Astrocyte (in vitro differentiated cells and primary cell): Measurements from ENCODE around the gene EPHA6. TPM values are rescaled to one million over a fixed set of nuclear protein-coding genes. Genes with fewer than 3 reads are reported as not detected.

Source experiments
- DNase-seq: peaks from one replicate; pipeline ENCODE4 v3.0.0-alpha.2; 2010; ENCODE audit warnings: low read depth
- FAIRE-seq: peaks from 2 replicates; lab custom pipeline; 2011; peaks lifted over from hg19 to GRCh38; lab: Jason Lieb, UNC
- H2AFZ ChIP-seq: 2 replicates; pipeline ENCODE4 v1.6.0; 2012; ENCODE audit warnings: low read depth, low read length, inconsistent platforms
- H3K27ac ChIP-seq: 2 replicates; pipeline ENCODE4 v1.5.1; 2011; ENCODE audit warnings: low read depth, low read length, inconsistent platforms
- H3K27me3 ChIP-seq: 2 replicates; pipeline ENCODE4 v1.6.0; 2011; ENCODE audit warnings: low read length, inconsistent platforms; ENCODE audit not compliant: insufficient read depth
- H3K36me3 ChIP-seq: 2 replicates; pipeline ENCODE4 v1.5.1; 2011; ENCODE audit warnings: low read length, inconsistent platforms; ENCODE audit not compliant: insufficient read depth
- H3K4me1 ChIP-seq: 2 replicates; pipeline ENCODE4 v1.5.1; 2011; ENCODE audit warnings: low read length, inconsistent platforms; ENCODE audit not compliant: insufficient read depth
- H3K4me2 ChIP-seq: 2 replicates; pipeline ENCODE4 v1.6.0; 2012; ENCODE audit warnings: low read length, inconsistent platforms
- H3K4me3 ChIP-seq: 2 replicates; pipeline ENCODE4 v1.5.1; 2011; ENCODE audit warnings: low read depth, mild to moderate bottlenecking, low read length, inconsistent platforms; ENCODE audit not compliant: insufficient read depth
- H3K79me2 ChIP-seq: 2 replicates; pipeline ENCODE4 v1.6.0; 2012; ENCODE audit warnings: mild to moderate bottlenecking, low read length, inconsistent platforms; ENCODE audit not compliant: insufficient read depth
- H3K9ac ChIP-seq: 2 replicates; pipeline ENCODE4 v1.6.0; 2012; ENCODE audit warnings: mild to moderate bottlenecking, low read length, inconsistent platforms
- H3K9me3 ChIP-seq: 2 replicates; pipeline ENCODE4 v1.5.1; 2012; ENCODE audit warnings: low read depth, mild to moderate bottlenecking, low read length, inconsistent platforms; ENCODE audit not compliant: insufficient read depth
- H4K20me1 ChIP-seq: 2 replicates; pipeline ENCODE4 v1.6.0; 2012; ENCODE audit warnings: low read length, inconsistent platforms; ENCODE audit not compliant: insufficient read depth
- H3K27ac Mint-ChIP-seq: one replicate; pipeline ENCODE4 v1.8.0; 2021; ENCODE audit warnings: mild to moderate bottlenecking, mixed read lengths; ENCODE audit not compliant: unreplicated experiment
- H3K27me3 Mint-ChIP-seq: one replicate; pipeline ENCODE4 v1.8.0; 2021; ENCODE audit warnings: low read depth, mixed read lengths; ENCODE audit not compliant: unreplicated experiment
- H3K36me3 Mint-ChIP-seq: one replicate; pipeline ENCODE4 v1.8.0; 2021; ENCODE audit warnings: low read depth, mixed read lengths; ENCODE audit not compliant: unreplicated experiment
- H3K4me1 Mint-ChIP-seq: one replicate; pipeline ENCODE4 v1.8.0; 2021; ENCODE audit warnings: low read depth, mixed read lengths; ENCODE audit not compliant: unreplicated experiment
- H3K4me3 Mint-ChIP-seq: one replicate; pipeline ENCODE4 v1.8.0; 2021; ENCODE audit warnings: mild to moderate bottlenecking, moderate library complexity, mixed read lengths; ENCODE audit not compliant: unreplicated experiment
- H3K9me3 Mint-ChIP-seq: one replicate; pipeline ENCODE4 v1.8.0; 2021; ENCODE audit warnings: mild to moderate bottlenecking, mixed read lengths; ENCODE audit not compliant: unreplicated experiment
- EZH2 ChIP-seq: IDR thresholded peaks from 2 replicates; pipeline ENCODE4 v1.6.1; 2012; ENCODE audit warnings: mild to moderate bottlenecking, low read length, inconsistent platforms; ENCODE audit not compliant: insufficient read depth
- total RNA-seq: library from RNA; stranded (reverse); gene quantifications from 2 replicates; pipeline ENCODE4 v1.2.1, GENCODE V29; 2021
- TF ChIP-seq, protein P1 (sequence below): IDR thresholded peaks from 2 replicates; pipeline ENCODE4 v1.5.1; 2011; ENCODE audit warnings: low read depth, mild to moderate bottlenecking, inconsistent platforms, low read length, moderate library complexity; ENCODE audit not compliant: insufficient read depth

The EPHA6 gene
- total RNA-seq, 1 donor from 2014 or later: 1.7 TPM

DNA sequence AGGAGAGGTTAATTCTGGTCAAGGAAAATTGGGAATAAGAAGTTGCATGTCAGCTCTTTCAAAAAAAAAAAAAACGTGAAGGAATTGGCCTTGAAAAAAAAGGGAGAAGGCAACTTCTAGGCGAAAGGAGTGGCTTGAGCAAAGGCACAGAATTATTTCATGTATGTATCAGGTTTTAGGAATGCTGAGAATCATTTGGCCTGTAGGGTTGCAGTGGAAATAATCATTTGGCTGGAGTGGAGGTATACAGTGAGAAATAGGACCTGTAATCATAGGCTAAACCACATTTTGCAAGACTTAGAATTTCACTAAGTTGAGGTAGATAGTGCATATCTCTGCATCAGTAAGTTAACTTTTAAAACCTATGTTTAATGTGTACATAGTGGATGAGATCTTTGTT lies 54.9 kb downstream of the EPHA6 start:
- DNase-seq: no peak

DNA sequence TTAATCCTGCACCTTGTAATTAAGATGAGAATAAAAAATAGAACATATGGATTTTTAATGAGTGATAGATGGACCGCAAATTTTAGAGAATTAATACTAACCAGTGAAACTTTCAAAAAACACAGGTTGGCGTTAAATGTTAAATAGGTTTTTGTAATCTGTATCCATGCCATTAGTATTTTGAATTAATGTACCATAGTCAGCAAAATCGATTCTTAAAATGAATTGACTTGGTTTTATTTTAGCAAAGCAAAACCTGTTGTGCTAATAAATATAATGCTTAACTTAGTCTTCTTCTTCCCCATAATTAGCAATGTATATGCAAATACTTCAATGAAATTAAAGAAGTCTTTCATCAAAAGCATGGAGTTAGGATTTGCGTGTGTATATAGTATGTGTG lies 63.1 kb downstream of the EPHA6 start:
- Histone ChIP-seq H3K4me2 (no peak overlapping the region), H2AFZ (no peak overlapping the region), H3K79me2 (no peaks in the 10 kb centered on the region), H3K27ac (no peak overlapping the region), H3K4me1 (no peaks in the 10 kb centered on the region), H3K9ac (no peak overlapping the region), H3K4me3 (no peak overlapping the region), H3K36me3 (no peaks in the 10 kb centered on the region), H3K27me3 (no peaks in the 10 kb centered on the region), H4K20me1 (no peaks in the 10 kb centered on the region), H3K9me3 (no peaks in the 10 kb centered on the region)
- H3K36me3 Mint-ChIP-seq: no peaks in the 10 kb centered on the region
- H3K4me1 Mint-ChIP-seq: no peaks in the 10 kb centered on the region
- H3K27ac Mint-ChIP-seq: no peak overlapping the region
- DNase-seq (no peak), FAIRE-seq (no peak)
- TF ChIP-seq, protein P1, sequence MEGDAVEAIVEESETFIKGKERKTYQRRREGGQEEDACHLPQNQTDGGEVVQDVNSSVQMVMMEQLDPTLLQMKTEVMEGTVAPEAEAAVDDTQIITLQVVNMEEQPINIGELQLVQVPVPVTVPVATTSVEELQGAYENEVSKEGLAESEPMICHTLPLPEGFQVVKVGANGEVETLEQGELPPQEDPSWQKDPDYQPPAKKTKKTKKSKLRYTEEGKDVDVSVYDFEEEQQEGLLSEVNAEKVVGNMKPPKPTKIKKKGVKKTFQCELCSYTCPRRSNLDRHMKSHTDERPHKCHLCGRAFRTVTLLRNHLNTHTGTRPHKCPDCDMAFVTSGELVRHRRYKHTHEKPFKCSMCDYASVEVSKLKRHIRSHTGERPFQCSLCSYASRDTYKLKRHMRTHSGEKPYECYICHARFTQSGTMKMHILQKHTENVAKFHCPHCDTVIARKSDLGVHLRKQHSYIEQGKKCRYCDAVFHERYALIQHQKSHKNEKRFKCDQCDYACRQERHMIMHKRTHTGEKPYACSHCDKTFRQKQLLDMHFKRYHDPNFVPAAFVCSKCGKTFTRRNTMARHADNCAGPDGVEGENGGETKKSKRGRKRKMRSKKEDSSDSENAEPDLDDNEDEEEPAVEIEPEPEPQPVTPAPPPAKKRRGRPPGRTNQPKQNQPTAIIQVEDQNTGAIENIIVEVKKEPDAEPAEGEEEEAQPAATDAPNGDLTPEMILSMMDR: no peak
- no peak for TF ChIP-seq EZH2
- no peak overlapping the region for H3K4me3 Mint-ChIP-seq
- H3K27me3 Mint-ChIP-seq: no peaks in the 10 kb centered on the region
- H3K9me3 Mint-ChIP-seq: peaks cover 3% of the 10 kb centered on the region

More for the DNA sequence above, 54.9 kb downstream of the EPHA6 start:
- H3K9me3 Mint-ChIP-seq: no peaks in the 10 kb centered on the region
- H3K27me3 Mint-ChIP-seq: no peaks in the 10 kb centered on the region
- Histone ChIP-seq H4K20me1 (no peaks in the 10 kb centered on the region), H3K4me2 (no peak overlapping the region), H3K27ac (no peak overlapping the region), H3K4me1 (no peaks in the 10 kb centered on the region), H3K79me2 (no peaks in the 10 kb centered on the region), H2AFZ (no peak overlapping the region), H3K4me3 (no peak overlapping the region), H3K36me3 (no peaks in the 10 kb centered on the region), H3K9me3 (no peaks in the 10 kb centered on the region), H3K9ac (no peak overlapping the region), H3K27me3 (no peaks in the 10 kb centered on the region)
- no peak overlapping the region for H3K27ac Mint-ChIP-seq
- no peak for TF ChIP-seq EZH2
- TF ChIP-seq, protein P1: no peak
- FAIRE-seq: no peak
- no peaks in the 10 kb centered on the region for H3K36me3 Mint-ChIP-seq
- no peaks in the 10 kb centered on the region for H3K4me1 Mint-ChIP-seq
- H3K4me3 Mint-ChIP-seq: no peak overlapping the region

DNA sequence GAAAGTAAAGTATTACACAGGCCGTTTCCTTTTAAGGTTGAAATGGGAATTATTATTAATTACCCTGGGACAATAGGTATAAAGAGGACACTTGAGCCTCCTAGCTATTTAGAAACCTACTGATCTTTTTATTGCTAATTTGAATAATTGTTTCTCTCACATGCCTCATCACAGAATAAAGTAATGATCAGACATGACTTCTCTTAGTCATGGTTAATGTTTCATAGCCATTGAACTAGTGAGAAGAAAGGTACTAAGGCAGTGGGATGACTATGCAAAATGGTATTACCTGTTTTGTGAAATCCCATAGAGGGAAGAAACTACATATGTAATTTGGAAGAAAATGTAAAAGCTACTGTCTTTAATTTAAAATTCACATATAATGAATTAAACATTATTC lies 85.6 kb downstream of the EPHA6 start:
- TF ChIP-seq, protein P1: no peak
- no peak for TF ChIP-seq EZH2
- Histone ChIP-seq H3K79me2 (no peaks in the 10 kb centered on the region), H3K27ac (no peak overlapping the region), H3K9ac (no peak overlapping the region), H3K4me1 (no peaks in the 10 kb centered on the region), H3K9me3 (no peaks in the 10 kb centered on the region), H4K20me1 (no peaks in the 10 kb centered on the region), H2AFZ (no peak overlapping the region), H3K4me2 (no peak overlapping the region), H3K36me3 (no peaks in the 10 kb centered on the region), H3K27me3 (no peaks in the 10 kb centered on the region), H3K4me3 (no peak overlapping the region)
- Mint-ChIP-seq H3K4me1 (no peaks in the 10 kb centered on the region), H3K27ac (no peak overlapping the region), H3K4me3 (no peak overlapping the region), H3K36me3 (no peaks in the 10 kb centered on the region), H3K9me3 (no peaks in the 10 kb centered on the region), H3K27me3 (no peaks in the 10 kb centered on the region)
- FAIRE-seq (no peak), DNase-seq (no peak)
